PC-3 (cell line): ENCODE results near the gene FBXW10B.

Experiments used
- EZH2 ChIP-seq: fragments of 300-600 bp; sonication (generic); IDR thresholded peaks from one replicate; pipeline ENCODE4 v1.6.1; 2017; ENCODE audit warnings: antibody characterized with exemption, mild to moderate bottlenecking, low read length; ENCODE audit not compliant: unreplicated experiment
- TF ChIP-seq, protein P1 (sequence below): fragments of 300-600 bp; sonication (generic); conservative IDR thresholded peaks from 2 replicates; pipeline ENCODE4 v1.5.1; 2017; ENCODE audit warnings: antibody characterized with exemption, low read depth, mild to moderate bottlenecking, low read length

- TF ChIP-seq, protein P1, sequence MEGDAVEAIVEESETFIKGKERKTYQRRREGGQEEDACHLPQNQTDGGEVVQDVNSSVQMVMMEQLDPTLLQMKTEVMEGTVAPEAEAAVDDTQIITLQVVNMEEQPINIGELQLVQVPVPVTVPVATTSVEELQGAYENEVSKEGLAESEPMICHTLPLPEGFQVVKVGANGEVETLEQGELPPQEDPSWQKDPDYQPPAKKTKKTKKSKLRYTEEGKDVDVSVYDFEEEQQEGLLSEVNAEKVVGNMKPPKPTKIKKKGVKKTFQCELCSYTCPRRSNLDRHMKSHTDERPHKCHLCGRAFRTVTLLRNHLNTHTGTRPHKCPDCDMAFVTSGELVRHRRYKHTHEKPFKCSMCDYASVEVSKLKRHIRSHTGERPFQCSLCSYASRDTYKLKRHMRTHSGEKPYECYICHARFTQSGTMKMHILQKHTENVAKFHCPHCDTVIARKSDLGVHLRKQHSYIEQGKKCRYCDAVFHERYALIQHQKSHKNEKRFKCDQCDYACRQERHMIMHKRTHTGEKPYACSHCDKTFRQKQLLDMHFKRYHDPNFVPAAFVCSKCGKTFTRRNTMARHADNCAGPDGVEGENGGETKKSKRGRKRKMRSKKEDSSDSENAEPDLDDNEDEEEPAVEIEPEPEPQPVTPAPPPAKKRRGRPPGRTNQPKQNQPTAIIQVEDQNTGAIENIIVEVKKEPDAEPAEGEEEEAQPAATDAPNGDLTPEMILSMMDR = no peak
- TF ChIP-seq EZH2 = no peak
Measured at GRCh38 chr17:15648386-15648785, 28.9 kb upstream of the FBXW10B start.
